ENCODE data around the gene UBXN1.

The UBXN1 gene

DNA sequence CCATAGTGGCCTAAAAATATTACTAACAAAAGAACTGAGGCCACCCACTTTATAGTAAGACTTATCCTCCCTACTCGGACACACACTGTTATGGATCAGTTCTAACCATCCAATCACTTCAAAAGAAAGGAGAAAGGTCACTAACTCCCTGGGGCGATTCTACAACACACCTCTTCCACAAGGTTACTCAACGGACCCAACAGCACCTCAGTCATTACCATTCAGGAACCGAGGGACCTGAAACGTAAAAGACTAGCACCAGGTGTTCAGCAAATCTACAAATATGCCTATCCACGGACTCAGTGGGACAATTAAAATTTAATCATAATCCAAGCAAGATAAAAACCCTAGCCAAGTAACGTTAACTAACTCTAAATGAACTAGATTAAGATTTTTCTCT is 46.8 kb upstream of the UBXN1 start:
- H3K36me3 ChIP-seq (ENCODE audit: low read length) = peaks cover 41% of the 10 kb centered on the region
- peak overlapping the region; percentile 77 for H3K4me3 ChIP-seq (ENCODE audit: insufficient read depth, low read length, poor library complexity, severe bottlenecking)
- no peak overlapping the region for H2AFZ ChIP-seq (ENCODE audit: low read depth, low read length, severe bottlenecking)
- peak overlapping the region; percentile 82 for H3K9ac ChIP-seq (ENCODE audit: low read length)
- peak overlapping the region; percentile 79 for H3K4me2 ChIP-seq (ENCODE audit: low read depth, low read length, poor library complexity, severe bottlenecking)
- peaks cover 76% of the 10 kb centered on the region for H3K79me2 ChIP-seq (ENCODE audit: insufficient read depth, low read length)
- H3K27ac ChIP-seq (ENCODE audit: low read depth, low read length) = peak overlapping the region; percentile 94; the same call in 1 of the 2 replicates
- no peak for TF ChIP-seq EZH2phosphoT487 (conservative IDR thresholded peaks at IDR 0.05; ENCODE audit: low read length)
- no peak for TF ChIP-seq CTCF (IDR thresholded peaks at IDR 0.05; ENCODE audit: insufficient read depth, low read length, poor library complexity, severe bottlenecking)
- H3K9me2 ChIP-seq (replicated peaks; ENCODE audit: insufficient read depth, low read length) = no peaks in the 10 kb centered on the region
- H3F3A ChIP-seq (ENCODE audit: insufficient read depth) = peaks cover 16% of the 10 kb centered on the region
- no peaks in the 10 kb centered on the region for H3K9me3 ChIP-seq (ENCODE audit: insufficient read depth, low read length)
- no peaks in the 10 kb centered on the region for H3K27me3 ChIP-seq (ENCODE audit: low read length)
- peaks cover 22% of the 10 kb centered on the region for H4K20me1 ChIP-seq (ENCODE audit: low read depth, low read length)

- peak overlapping the region; percentile 79 for H3K4me2 ChIP-seq (ENCODE audit: low read depth, low read length, poor library complexity, severe bottlenecking)
- peaks cover 16% of the 10 kb centered on the region for H3F3A ChIP-seq (ENCODE audit: insufficient read depth)
- H3K9me2 ChIP-seq (replicated peaks; ENCODE audit: insufficient read depth, low read length) = no peaks in the 10 kb centered on the region
- H2AFZ ChIP-seq (ENCODE audit: low read depth, low read length, severe bottlenecking) = no peak overlapping the region
- peak overlapping the region; percentile 77 for H3K4me3 ChIP-seq (ENCODE audit: insufficient read depth, low read length, poor library complexity, severe bottlenecking)
- peaks cover 49% of the 10 kb centered on the region for H3K36me3 ChIP-seq (ENCODE audit: low read length)
- H4K20me1 ChIP-seq (ENCODE audit: low read depth, low read length) = peaks cover 22% of the 10 kb centered on the region
- H3K27me3 ChIP-seq (ENCODE audit: low read length) = no peaks in the 10 kb centered on the region
- peaks cover 64% of the 10 kb centered on the region for H3K79me2 ChIP-seq (ENCODE audit: insufficient read depth, low read length)
- H3K9ac ChIP-seq (ENCODE audit: low read length) = peak overlapping the region; percentile 82
- H3K9me3 ChIP-seq (ENCODE audit: insufficient read depth, low read length) = no peaks in the 10 kb centered on the region
- TF ChIP-seq EZH2phosphoT487 (conservative IDR thresholded peaks at IDR 0.05; ENCODE audit: low read length) (no peak), CTCF (IDR thresholded peaks at IDR 0.05; ENCODE audit: insufficient read depth, low read length, poor library complexity, severe bottlenecking) (no peak)
- no peak overlapping the region for H3K27ac ChIP-seq (ENCODE audit: low read depth, low read length)
These were observed 45.3 kb upstream of the UBXN1 start for GRCh38 chr11:62724171-62724570.

- no peak overlapping the region for H3K4me3 ChIP-seq (ENCODE audit: insufficient read depth, low read length, poor library complexity, severe bottlenecking)
- no peak overlapping the region for H2AFZ ChIP-seq (ENCODE audit: low read depth, low read length, severe bottlenecking)
- H3K27ac ChIP-seq (ENCODE audit: low read depth, low read length) = no peak overlapping the region
- no peaks in the 10 kb centered on the region for H3K27me3 ChIP-seq (ENCODE audit: low read length)
- TF ChIP-seq EZH2phosphoT487 (conservative IDR thresholded peaks at IDR 0.05; ENCODE audit: low read length) (no peak), CTCF (IDR thresholded peaks at IDR 0.05; ENCODE audit: insufficient read depth, low read length, poor library complexity, severe bottlenecking) (no peak)
- no peaks in the 10 kb centered on the region for H3K9me2 ChIP-seq (replicated peaks; ENCODE audit: insufficient read depth, low read length)
- H3K36me3 ChIP-seq (ENCODE audit: low read length) = peaks cover 57% of the 10 kb centered on the region
- H3K9me3 ChIP-seq (ENCODE audit: insufficient read depth, low read length) = no peaks in the 10 kb centered on the region
- no peaks in the 10 kb centered on the region for H3F3A ChIP-seq (ENCODE audit: insufficient read depth)
- H3K4me2 ChIP-seq (ENCODE audit: low read depth, low read length, poor library complexity, severe bottlenecking) = no peak overlapping the region
- H4K20me1 ChIP-seq (ENCODE audit: low read depth, low read length) = peaks cover 22% of the 10 kb centered on the region
- H3K9ac ChIP-seq (ENCODE audit: low read length) = no peak overlapping the region
- peaks cover 61% of the 10 kb centered on the region for H3K79me2 ChIP-seq (ENCODE audit: insufficient read depth, low read length)
These were observed 43.1 kb upstream of the UBXN1 start for GRCh38 chr11:62721994-62722393.
